Caco-2 (cell line): Measurements from ENCODE around the gene CCL4L2. TPM values are rescaled to one million over a fixed set of nuclear protein-coding genes. Genes with fewer than 3 reads are reported as not detected.
"Not testable (repeated sequence)": the region's sequence is repeated elsewhere in the genome, so short reads cannot be mapped to it uniquely, and the experiment has no call there.

ENCODE experiments used
- BruUV-seq: library from RNA; stranded (reverse); fragments of 400-500 nt; replicated peaks from 2 replicates; lab custom pipeline; 2021; lab: Mats Ljungman, UMichigan
- CTCF ChIA-PET: fragments of 300-600 bp; sonication (Branson Sonifier 250); formaldehyde crosslinking; loops from one replicate; lab custom pipeline; 2022; ENCODE audit warnings: antibody characterized with exemption; lab: Charles Lee
- POLR2A ChIA-PET: fragments of 300-600 bp; sonication (Branson Sonifier 250); formaldehyde crosslinking; loops from one replicate; lab custom pipeline; 2022; ENCODE audit warnings: antibody characterized with exemption; lab: Charles Lee
- DNase-seq, 2 experiments: peaks; one replicate each; pipeline versions ENCODE4 v3.0.0 to v3.0.0-alpha.2; 2020 to 2022
- H3K27me3 ChIP-seq: replicated peaks from 2 replicates; pipeline ENCODE4 v1.6.0; 2011; ENCODE audit warnings: low read length; ENCODE audit not compliant: control insufficient read depth, insufficient read depth
- H3K36me3 ChIP-seq: 2 replicates; pipeline ENCODE4 v1.5.1; 2011; ENCODE audit warnings: low read length; ENCODE audit not compliant: control insufficient read depth, insufficient read depth
- H3K4me1 ChIP-seq: fragments of 250-450 bp; sonication (Bioruptor Pico); 2 replicates; pipeline ENCODE4 v1.5.1; 2020; ENCODE audit warnings: mild to moderate bottlenecking
- H3K4me3 ChIP-seq: 2 replicates; pipeline ENCODE4 v1.5.1; 2011; ENCODE audit warnings: low read depth, mild to moderate bottlenecking, control low read depth, low read length
- H3K9me3 ChIP-seq: fragments of 250-450 bp; sonication (Bioruptor Pico); 2 replicates; pipeline ENCODE4 v1.5.1; 2020; ENCODE audit warnings: mild to moderate bottlenecking, moderate library complexity
- H3K27ac Mint-ChIP-seq: one replicate; pipeline ENCODE4 v1.8.0; 2022; ENCODE audit warnings: mixed read lengths; ENCODE audit not compliant: unreplicated experiment
- H3K27me3 Mint-ChIP-seq: one replicate; pipeline ENCODE4 v1.8.0; 2022; ENCODE audit warnings: mixed read lengths; ENCODE audit not compliant: insufficient read depth, unreplicated experiment
- H3K36me3 Mint-ChIP-seq: one replicate; pipeline ENCODE4 v1.8.0; 2022; ENCODE audit warnings: mild to moderate bottlenecking, mixed read lengths; ENCODE audit not compliant: insufficient read depth, unreplicated experiment
- H3K4me1 Mint-ChIP-seq: one replicate; pipeline ENCODE4 v1.8.0; 2022; ENCODE audit warnings: low read depth, mixed read lengths; ENCODE audit not compliant: unreplicated experiment
- H3K4me3 Mint-ChIP-seq: one replicate; pipeline ENCODE4 v1.8.0; 2022; ENCODE audit warnings: mild to moderate bottlenecking, moderate library complexity, mixed read lengths; ENCODE audit not compliant: unreplicated experiment
- H3K9me3 Mint-ChIP-seq: one replicate; pipeline ENCODE4 v1.8.0; 2022; ENCODE audit warnings: mixed read lengths; ENCODE audit not compliant: unreplicated experiment
- intact Hi-C: fragments of 100-400 bp; cut with micrococcal nuclease; formaldehyde crosslinking; loops from one replicate; pipeline ENCODE4 v1.10.0; 2022; ENCODE audit not compliant: unreplicated experiment
- total RNA-seq: library from RNA; stranded (reverse); gene quantifications from 2 replicates; pipeline ENCODE4 v1.2.3, GENCODE V29; 2022
- TF ChIP-seq, protein P1 (sequence below), 2 experiments: fragments of 200-600 bp in 1 of 2; IDR thresholded peaks; 1 replicate in 1 of 2; 2 replicates in 1 of 2; pipeline versions ENCODE4 v1.5.1 to v1.8.0; 2011 to 2022; ENCODE audit warnings: antibody characterized with exemption in 1 of 2, control low read depth in 1 of 2, inconsistent platforms in 1 of 2, low read depth in 1 of 2, low read length in 1 of 2, mild to moderate bottlenecking in 1 of 2, moderate library complexity in 1 of 2; ENCODE audit not compliant: insufficient read depth in 1 of 2, severe bottlenecking in 1 of 2, unreplicated experiment in 1 of 2

The CCL4L2 gene
- total RNA-seq, 1 experiment from 2014 or later, result not detected

DNA sequence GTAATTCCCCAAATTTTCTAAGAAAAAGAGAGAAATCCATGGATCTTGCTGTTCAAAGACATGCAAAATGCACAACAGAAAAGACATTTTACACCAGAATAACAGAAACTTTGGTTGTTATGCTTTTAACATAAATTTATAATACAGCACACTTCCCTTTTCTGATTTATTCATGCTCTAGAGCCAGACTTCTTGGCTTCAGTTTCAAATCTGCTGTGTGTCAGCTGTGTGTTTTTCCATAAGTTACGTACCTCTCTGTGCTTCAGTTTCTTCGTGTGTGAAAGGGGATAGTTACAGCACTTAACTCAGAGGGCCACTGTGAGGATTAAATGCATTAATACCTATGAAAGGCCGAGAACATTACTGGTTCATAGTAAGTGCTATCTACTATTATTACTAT lies 7.5 kb upstream of the CCL4L2 start:
- intact Hi-C loops, result no loop called here
- 0 out of 2 replicates have a peak, but pooled peaks cover 3% of the 10 kb centered on the region for H3K27me3 ChIP-seq
- POLR2A ChIA-PET, result no interaction called here

DNA sequence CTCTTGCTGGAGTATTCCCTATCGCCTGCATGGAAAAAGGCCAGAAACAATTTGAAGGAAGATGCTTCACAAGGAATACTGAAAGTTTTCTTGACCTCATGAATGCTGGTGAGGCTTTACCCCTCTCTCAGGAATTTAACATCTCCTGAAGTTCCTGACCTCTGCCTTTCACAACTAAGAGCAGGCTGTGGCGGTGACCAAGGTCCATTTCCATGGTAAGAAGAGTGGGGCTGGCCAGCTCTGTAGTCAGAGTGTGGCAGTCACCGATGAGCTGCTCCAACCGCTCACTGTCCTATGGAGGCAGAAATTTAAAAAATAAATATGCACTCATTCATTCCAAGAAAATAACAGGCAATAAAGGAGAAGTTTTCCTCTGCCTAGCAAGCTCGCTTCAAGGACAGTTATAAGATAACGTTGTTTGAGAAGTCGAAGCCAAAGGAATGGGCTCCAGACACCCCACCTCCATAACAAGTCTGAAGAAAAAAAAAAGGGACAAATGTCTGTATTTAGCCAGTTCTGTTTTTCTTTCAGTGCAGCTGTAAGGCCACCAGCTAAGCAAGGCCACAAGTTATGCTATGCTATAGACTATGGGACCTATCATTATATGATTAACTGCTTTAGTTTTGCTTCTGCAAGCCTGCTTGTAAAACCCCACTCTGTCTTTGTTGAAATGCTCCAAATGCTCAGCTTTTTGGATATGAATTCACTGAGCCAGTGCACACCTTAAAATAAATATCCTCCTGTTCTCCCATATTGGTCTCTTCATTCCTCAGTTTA lies 6.0 kb upstream of the CCL4L2 start:
- Mint-ChIP-seq H3K27me3 (peaks cover 24% of the 10 kb centered on the region), H3K27ac (no peak overlapping the region), H3K4me1 (no peaks in the 10 kb centered on the region), H3K4me3 (no peak overlapping the region), H3K9me3 (no peaks in the 10 kb centered on the region), H3K36me3 (no peaks in the 10 kb centered on the region)
- no peak for DNase-seq
- Histone ChIP-seq H3K27me3 (no peaks in the 10 kb centered on the region), H3K9me3 (no peaks in the 10 kb centered on the region), H3K4me3 (no peak overlapping the region), H3K4me1 (no peaks in the 10 kb centered on the region), H3K36me3 (no peaks in the 10 kb centered on the region)
- TF ChIP-seq, protein P1, sequence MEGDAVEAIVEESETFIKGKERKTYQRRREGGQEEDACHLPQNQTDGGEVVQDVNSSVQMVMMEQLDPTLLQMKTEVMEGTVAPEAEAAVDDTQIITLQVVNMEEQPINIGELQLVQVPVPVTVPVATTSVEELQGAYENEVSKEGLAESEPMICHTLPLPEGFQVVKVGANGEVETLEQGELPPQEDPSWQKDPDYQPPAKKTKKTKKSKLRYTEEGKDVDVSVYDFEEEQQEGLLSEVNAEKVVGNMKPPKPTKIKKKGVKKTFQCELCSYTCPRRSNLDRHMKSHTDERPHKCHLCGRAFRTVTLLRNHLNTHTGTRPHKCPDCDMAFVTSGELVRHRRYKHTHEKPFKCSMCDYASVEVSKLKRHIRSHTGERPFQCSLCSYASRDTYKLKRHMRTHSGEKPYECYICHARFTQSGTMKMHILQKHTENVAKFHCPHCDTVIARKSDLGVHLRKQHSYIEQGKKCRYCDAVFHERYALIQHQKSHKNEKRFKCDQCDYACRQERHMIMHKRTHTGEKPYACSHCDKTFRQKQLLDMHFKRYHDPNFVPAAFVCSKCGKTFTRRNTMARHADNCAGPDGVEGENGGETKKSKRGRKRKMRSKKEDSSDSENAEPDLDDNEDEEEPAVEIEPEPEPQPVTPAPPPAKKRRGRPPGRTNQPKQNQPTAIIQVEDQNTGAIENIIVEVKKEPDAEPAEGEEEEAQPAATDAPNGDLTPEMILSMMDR (IDR thresholded peaks at IDR 0.05; ENCODE audit: insufficient read depth in 1 of 2, low read depth in 1 of 2, low read length in 1 of 2, severe bottlenecking in 1 of 2, unreplicated experiment in 1 of 2), result no peak
- ChIA-PET CTCF (no interaction called here), POLR2A (no interaction called here)
- intact Hi-C loops, result no loop called here
- BruUV-seq, result no TSS peak

More for the DNA sequence above, 7.5 kb upstream of the CCL4L2 start:
- Histone ChIP-seq H3K4me1 (no peaks in the 10 kb centered on the region), H3K9me3 (no peaks in the 10 kb centered on the region), H3K36me3 (no peaks in the 10 kb centered on the region), H3K4me3 (no peak overlapping the region)
- Mint-ChIP-seq H3K27ac (no peak overlapping the region), H3K36me3 (no peaks in the 10 kb centered on the region), H3K9me3 (no peaks in the 10 kb centered on the region), H3K27me3 (peaks cover 27% of the 10 kb centered on the region), H3K4me1 (no peaks in the 10 kb centered on the region), H3K4me3 (no peak overlapping the region)
- BruUV-seq, result no TSS peak
- TF ChIP-seq, protein P1 (IDR thresholded peaks at IDR 0.05; ENCODE audit: insufficient read depth in 1 of 2, low read depth in 1 of 2, low read length in 1 of 2, severe bottlenecking in 1 of 2, unreplicated experiment in 1 of 2), result no peak
- CTCF ChIA-PET, result no interaction called here
- no peak for DNase-seq

DNA sequence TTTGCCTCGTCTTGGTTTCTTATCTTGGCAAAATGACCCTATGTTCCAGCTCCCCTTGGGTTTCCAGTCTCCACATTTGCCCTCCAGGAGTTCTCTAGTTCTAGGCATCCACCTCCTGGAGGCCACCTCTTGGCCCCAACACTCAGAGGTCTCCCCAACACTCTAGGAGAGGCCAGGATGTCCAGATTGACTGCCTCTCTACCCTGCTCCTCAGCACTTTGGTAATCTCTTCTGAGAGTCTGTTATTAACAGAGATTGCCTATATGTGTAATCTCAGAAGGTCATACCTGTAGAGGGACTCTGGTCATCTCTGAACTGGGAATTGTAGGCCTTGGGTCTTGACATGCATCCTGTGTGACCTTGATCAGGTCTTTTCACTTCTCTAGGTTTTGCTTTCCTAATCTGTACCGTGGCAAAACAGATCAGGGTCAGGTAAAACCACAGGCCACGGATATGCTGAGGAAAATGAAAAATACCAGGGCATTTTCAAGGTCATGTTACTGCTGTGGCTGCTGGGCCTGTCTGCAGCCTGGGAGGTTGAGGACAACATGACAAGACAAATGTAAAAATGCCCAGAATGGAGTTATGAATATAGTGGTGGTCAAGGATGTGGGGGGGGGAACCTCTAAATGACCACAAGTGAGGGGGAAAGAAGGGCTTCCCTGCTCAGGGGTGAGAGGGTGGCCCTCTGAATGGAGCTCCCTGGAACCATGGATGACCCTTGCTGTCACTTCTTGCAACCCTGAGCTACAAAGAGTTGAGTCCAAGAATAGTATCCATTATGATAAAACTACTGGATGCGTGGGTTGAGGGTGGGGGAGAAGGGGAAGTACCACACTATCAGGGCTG lies 5.0 kb upstream of the CCL4L2 start:
- H3K4me3 ChIP-seq, result no peak overlapping the region
- H3K27me3 Mint-ChIP-seq, result peaks cover 24% of the 10 kb centered on the region
- intact Hi-C loops, result no loop called here
- H3K4me1 ChIP-seq, result no peaks in the 10 kb centered on the region
- H3K4me1 Mint-ChIP-seq, result no peaks in the 10 kb centered on the region
- no peak for DNase-seq
- H3K36me3 Mint-ChIP-seq, result no peaks in the 10 kb centered on the region
- ChIA-PET CTCF (no interaction called here), POLR2A (no interaction called here)
- no peaks in the 10 kb centered on the region for H3K27me3 ChIP-seq
- TF ChIP-seq, protein P1 (IDR thresholded peaks at IDR 0.05; ENCODE audit: insufficient read depth in 1 of 2, low read depth in 1 of 2, low read length in 1 of 2, severe bottlenecking in 1 of 2, unreplicated experiment in 1 of 2), result no peak
- no peaks in the 10 kb centered on the region for H3K9me3 Mint-ChIP-seq
- no TSS peak for BruUV-seq
- no peak overlapping the region for H3K27ac Mint-ChIP-seq
- H3K4me3 Mint-ChIP-seq, result no peak overlapping the region
- no peaks in the 10 kb centered on the region for H3K9me3 ChIP-seq
- no peaks in the 10 kb centered on the region for H3K36me3 ChIP-seq

DNA sequence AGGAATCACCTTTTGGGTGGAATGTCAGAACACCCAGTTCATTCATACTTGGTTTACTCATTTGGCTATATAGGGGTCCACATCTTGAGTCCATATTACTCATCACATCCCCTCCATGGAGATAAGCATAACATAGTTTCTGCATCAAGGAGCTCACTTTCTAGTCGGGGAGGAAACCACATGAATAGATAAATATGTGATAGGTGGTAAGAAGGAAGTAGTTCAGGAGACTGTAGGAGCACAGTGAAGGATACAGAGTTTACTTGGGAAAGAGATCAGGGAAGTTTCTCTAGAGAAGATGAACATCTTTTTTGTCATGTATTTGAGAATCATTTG lies 4.4 kb upstream of the CCL4L2 start:
- intact Hi-C loops, BruUV-seq, POLR2A ChIA-PET, H3K4me1 Mint-ChIP-seq, CTCF ChIA-PET, H3K27ac Mint-ChIP-seq, H3K27me3 ChIP-seq, H3K36me3 Mint-ChIP-seq, H3K36me3 ChIP-seq, DNase-seq, H3K9me3 ChIP-seq, H3K4me3 Mint-ChIP-seq, H3K9me3 Mint-ChIP-seq, H3K4me3 ChIP-seq, H3K4me1 ChIP-seq: not testable (repeated sequence)
- H3K27me3 Mint-ChIP-seq, result peaks cover 22% of the 10 kb centered on the region
